Mucosa of descending colon (tissue), 3 donors: Measurements from ENCODE around the gene SLC1A5. TPM values are rescaled to one million over a fixed set of nuclear protein-coding genes. Genes with fewer than 3 reads are reported as not detected.

Source experiments
- ATAC-seq: fragments of 200-7000 bp; cut with Tn5 transposase; one replicate; pipeline ENCODE4 v1.9.1; 2020; ENCODE audit warnings: mild to moderate bottlenecking, moderate library complexity
- DNase-seq, 3 donors: peaks; one replicate each; pipeline ENCODE4 v3.0.0-alpha.2; 2020
- H3K36me3 ChIP-seq: fragments of 200-600 bp; one replicate; pipeline ENCODE4 v1.8.0; 2021; ENCODE audit warnings: low read depth, mild to moderate bottlenecking
- H3K4me1 ChIP-seq: fragments of 200-600 bp; one replicate; pipeline ENCODE4 v1.8.0; 2021; ENCODE audit warnings: low read depth, mild to moderate bottlenecking
- H3K4me3 ChIP-seq: fragments of 200-600 bp; one replicate; pipeline ENCODE4 v1.8.0; 2021; ENCODE audit warnings: mild to moderate bottlenecking
- H3K9me3 ChIP-seq: fragments of 200-600 bp; one replicate; pipeline ENCODE4 v1.8.0; 2021; ENCODE audit warnings: mild to moderate bottlenecking
- intact Hi-C, 2 donors: fragments of 100-400 bp; cut with DNase I in 1 of 2; cut with micrococcal nuclease in 1 of 2; formaldehyde crosslinking; loops; one replicate each; pipeline versions ENCODE4 v1.11.0 to v1.11.1; 2022; cut with DNase I, micrococcal nuclease
- long read RNA-seq, 2 donors: library from polyadenylated mRNA; unstranded; transcript quantifications; one replicate each; pipeline ENCODE4 v2.0.0, GENCODE V29; 2019 to 2021
- total RNA-seq, 3 donors: library from RNA; stranded (reverse); fragmentation: NEBNext Ultra II Directional in 2 of 3; extraction: Animal tissue kit (Norgen Biotek cat#: 25700) in 2 of 3; gene quantifications; one replicate each; pipeline versions ENCODE4 v1.2.1 to v1.2.4, GENCODE V29; 2021 to 2023
- TF ChIP-seq, protein P1 (sequence below): fragments of 200-600 bp; IDR thresholded peaks from one replicate; pipeline ENCODE4 v1.8.0; 2022; ENCODE audit warnings: antibody characterized with exemption, mild to moderate bottlenecking
- donor health status: DM: no; HTN: no; CAD: no; lungs with moderate emphysema.
- donor health status: DM: no; HTN: no; CAD: no.
- donor health status: DM: no; HTN: yes; CAD: no.

SLC1A5 gene
- 100 to 1,000 TPM in 1 of 3 donors, 10 to 100 TPM in 2; 54.7 to 101 (median 89.2) TPM for total RNA-seq
- long read RNA-seq, donor 1, transcript SLC1A5-203 (8 exons, 2,882 nt), result major isoform, 82 of 90 reads
- long read RNA-seq, donor 1, partial matches to known transcripts, result 3 of 90 reads
- long read RNA-seq, donor 1, other reads (novel, unspliced or antisense), result 4 of 90 reads
- long read RNA-seq, donor 2, transcript SLC1A5-203 (8 exons, 2,882 nt), result major isoform, 20 of 29 reads
- long read RNA-seq, donor 2, transcript SLC1A5-201 (8 exons, 1,750 nt), result minor isoform, 5 of 29 reads
- long read RNA-seq, donor 2, partial matches to known transcripts, result 4 of 29 reads
- long read RNA-seq, donor 2, other reads (novel, unspliced or antisense), result 0 of 29 reads

- Histone ChIP-seq H3K4me1 (peaks cover 27% of the 10 kb centered on the region), H3K36me3 (no peaks in the 10 kb centered on the region), H3K9me3 (no peaks in the 10 kb centered on the region), H3K4me3 (peak within 1 kb of the TSS; percentile 69)
- ATAC-seq (peak; percentile 81), DNase-seq (peak; percentile 98 to 99 (median 98))
- TF ChIP-seq, protein P1, sequence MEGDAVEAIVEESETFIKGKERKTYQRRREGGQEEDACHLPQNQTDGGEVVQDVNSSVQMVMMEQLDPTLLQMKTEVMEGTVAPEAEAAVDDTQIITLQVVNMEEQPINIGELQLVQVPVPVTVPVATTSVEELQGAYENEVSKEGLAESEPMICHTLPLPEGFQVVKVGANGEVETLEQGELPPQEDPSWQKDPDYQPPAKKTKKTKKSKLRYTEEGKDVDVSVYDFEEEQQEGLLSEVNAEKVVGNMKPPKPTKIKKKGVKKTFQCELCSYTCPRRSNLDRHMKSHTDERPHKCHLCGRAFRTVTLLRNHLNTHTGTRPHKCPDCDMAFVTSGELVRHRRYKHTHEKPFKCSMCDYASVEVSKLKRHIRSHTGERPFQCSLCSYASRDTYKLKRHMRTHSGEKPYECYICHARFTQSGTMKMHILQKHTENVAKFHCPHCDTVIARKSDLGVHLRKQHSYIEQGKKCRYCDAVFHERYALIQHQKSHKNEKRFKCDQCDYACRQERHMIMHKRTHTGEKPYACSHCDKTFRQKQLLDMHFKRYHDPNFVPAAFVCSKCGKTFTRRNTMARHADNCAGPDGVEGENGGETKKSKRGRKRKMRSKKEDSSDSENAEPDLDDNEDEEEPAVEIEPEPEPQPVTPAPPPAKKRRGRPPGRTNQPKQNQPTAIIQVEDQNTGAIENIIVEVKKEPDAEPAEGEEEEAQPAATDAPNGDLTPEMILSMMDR, result no peak
- intact Hi-C loops, result no loop called here
Observed at GRCh38 chr19:46788262-46788967, at the start of gene SLC1A5. Gene SLC1A5 (minus strand): TSS chr19:46788594. CDS start chr19:46787965, 629 bp downstream.

GRCh38 chr19:46838160-46838559 is 49.8 kb upstream of the SLC1A5 start:
- Histone ChIP-seq H3K36me3 (no peaks in the 10 kb centered on the region), H3K4me3 (no peak overlapping the region), H3K9me3 (no peaks in the 10 kb centered on the region), H3K4me1 (peaks cover 13% of the 10 kb centered on the region)
- intact Hi-C loops, result loop anchor here (2.0 to 5.0 kb wide), 2 partner anchors 71 to 81 kb away; no protein-coding TSS in a partner anchor
- ATAC-seq, result no peak
- DNase-seq, result no peak
- TF ChIP-seq, protein P1, result no peak

GRCh38 chr19:46834984-46835383 is 46.6 kb upstream of the SLC1A5 start:
- TF ChIP-seq, protein P1, result no peak
- no peak for DNase-seq
- ATAC-seq, result no peak
- Histone ChIP-seq H3K9me3 (no peaks in the 10 kb centered on the region), H3K36me3 (no peaks in the 10 kb centered on the region), H3K4me1 (peaks cover 5% of the 10 kb centered on the region), H3K4me3 (no peak overlapping the region)
- intact Hi-C loops, result loop anchor here in 1 of 2 donors (5.0 kb wide), 1 partner anchor 68 kb away; no protein-coding TSS in a partner anchor

- DNase-seq (no peak), ATAC-seq (no peak)
- H3K4me1 ChIP-seq, result peaks cover 3% of the 10 kb centered on the region
- H3K4me3 ChIP-seq, result no peak overlapping the region
- no peaks in the 10 kb centered on the region for H3K9me3 ChIP-seq
- TF ChIP-seq, protein P1, result no peak
- H3K36me3 ChIP-seq, result no peaks in the 10 kb centered on the region
- intact Hi-C loops, result no loop called here
Observed at GRCh38 chr19:46834121-46834520, 45.7 kb upstream of the SLC1A5 start.

DNA sequence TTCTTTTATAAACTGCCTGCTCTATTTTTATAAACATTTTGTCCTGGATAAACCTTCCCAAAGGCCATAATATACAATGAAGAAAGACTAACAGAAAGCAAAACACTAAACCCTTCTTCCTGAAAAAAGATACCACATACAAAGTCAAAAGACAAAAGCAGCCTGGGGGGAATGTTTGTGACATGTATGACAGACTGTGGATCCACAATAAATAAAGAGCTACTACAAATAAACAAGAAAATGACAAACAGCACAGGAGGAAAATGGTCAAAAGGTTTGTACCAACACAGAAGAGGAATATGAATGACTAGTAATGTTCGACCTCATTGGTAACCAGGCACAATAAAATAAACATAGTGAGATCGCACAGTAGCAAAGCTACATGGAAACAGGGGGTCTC is 42.5 kb upstream of the SLC1A5 start:
- Histone ChIP-seq H3K9me3 (no peaks in the 10 kb centered on the region), H3K36me3 (no peaks in the 10 kb centered on the region), H3K4me1 (peaks cover 3% of the 10 kb centered on the region), H3K4me3 (no peak overlapping the region)
- TF ChIP-seq, protein P1, result no peak
- ATAC-seq (no peak), DNase-seq (no peak)
- intact Hi-C loops, result no loop called here
